ENCODE measurements around the gene RIC8A.

RIC8A gene

GRCh38 chr11:207863-208180 is 314 bp downstream of the RIC8A start:
- Histone ChIP-seq H3K27me3 (ENCODE audit: control insufficient read depth, insufficient read depth, low read length) (no peaks in the 10 kb centered on the region), H3K9me3 (ENCODE audit: control insufficient read depth, low read length) (no peaks in the 10 kb centered on the region), H3K9ac (ENCODE audit: low read length) (peak overlapping the region; percentile 97), H3K4me3 (ENCODE audit: low read length) (peak overlapping the region; percentile 88), H3K4me1 (ENCODE audit: control insufficient read depth, insufficient read depth, low read length) (peaks cover 29% of the 10 kb centered on the region), H3K36me3 (ENCODE audit: control insufficient read depth, insufficient read depth, low read length) (peaks cover 26% of the 10 kb centered on the region)

DNA sequence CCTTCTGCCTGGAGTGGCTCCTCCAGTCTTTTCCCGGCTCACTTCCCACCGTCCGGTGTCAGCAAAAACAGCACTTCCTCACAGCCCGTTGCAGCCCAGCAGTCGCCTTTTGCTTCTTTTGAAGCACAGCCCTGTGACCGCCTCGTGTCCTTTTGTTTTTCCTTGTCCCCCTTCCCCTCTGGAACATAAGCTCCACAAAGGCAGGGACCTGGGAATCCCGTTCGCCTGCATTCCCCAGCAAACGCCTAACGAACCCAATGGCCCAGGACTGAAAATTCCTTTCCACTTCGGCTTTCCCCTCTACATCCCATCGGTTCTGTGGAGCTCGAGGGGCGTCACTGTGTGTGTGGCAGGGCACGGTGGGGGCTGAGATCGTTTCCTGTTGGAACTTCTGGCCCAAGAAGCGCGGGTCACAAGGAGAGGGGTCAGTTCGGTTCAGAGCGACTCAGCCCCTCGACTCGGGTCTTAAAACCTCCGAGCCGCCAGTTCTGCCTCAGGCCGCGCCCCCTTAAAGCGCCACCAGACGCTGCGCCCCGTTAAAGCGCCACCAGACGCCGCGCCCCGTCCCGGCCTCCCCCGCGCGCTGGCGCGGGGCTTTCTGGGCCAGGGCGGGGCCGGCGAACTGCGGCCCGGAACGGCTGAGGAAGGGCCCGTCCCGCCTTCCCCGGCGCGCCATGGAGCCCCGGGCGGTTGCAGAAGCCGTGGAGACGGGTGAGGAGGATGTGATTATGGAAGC is 841 bp downstream of the RIC8A start:
- H3K4me3 ChIP-seq (ENCODE audit: low read length) = peak overlapping the region; percentile 88
- no peaks in the 10 kb centered on the region for H3K27me3 ChIP-seq (ENCODE audit: control insufficient read depth, insufficient read depth, low read length)
- H3K36me3 ChIP-seq (ENCODE audit: control insufficient read depth, insufficient read depth, low read length) = peaks cover 29% of the 10 kb centered on the region
- peak overlapping the region; percentile 97 for H3K9ac ChIP-seq (ENCODE audit: low read length)
- H3K4me1 ChIP-seq (ENCODE audit: control insufficient read depth, insufficient read depth, low read length) = peaks cover 29% of the 10 kb centered on the region
- H3K9me3 ChIP-seq (ENCODE audit: control insufficient read depth, low read length) = no peaks in the 10 kb centered on the region

- H3K4me1 ChIP-seq (ENCODE audit: control insufficient read depth, insufficient read depth, low read length) = peaks cover 29% of the 10 kb centered on the region
- H3K9ac ChIP-seq (ENCODE audit: low read length) = peak overlapping the region; percentile 97
- peak overlapping the region; percentile 37 for H3K4me3 ChIP-seq (ENCODE audit: low read length)
- H3K36me3 ChIP-seq (ENCODE audit: control insufficient read depth, insufficient read depth, low read length) = peaks cover 27% of the 10 kb centered on the region
- no peaks in the 10 kb centered on the region for H3K27me3 ChIP-seq (ENCODE audit: control insufficient read depth, insufficient read depth, low read length)
- no peaks in the 10 kb centered on the region for H3K9me3 ChIP-seq (ENCODE audit: control insufficient read depth, low read length)
Measured at GRCh38 chr11:208917-209260, 1.4 kb downstream of the RIC8A start.

DNA sequence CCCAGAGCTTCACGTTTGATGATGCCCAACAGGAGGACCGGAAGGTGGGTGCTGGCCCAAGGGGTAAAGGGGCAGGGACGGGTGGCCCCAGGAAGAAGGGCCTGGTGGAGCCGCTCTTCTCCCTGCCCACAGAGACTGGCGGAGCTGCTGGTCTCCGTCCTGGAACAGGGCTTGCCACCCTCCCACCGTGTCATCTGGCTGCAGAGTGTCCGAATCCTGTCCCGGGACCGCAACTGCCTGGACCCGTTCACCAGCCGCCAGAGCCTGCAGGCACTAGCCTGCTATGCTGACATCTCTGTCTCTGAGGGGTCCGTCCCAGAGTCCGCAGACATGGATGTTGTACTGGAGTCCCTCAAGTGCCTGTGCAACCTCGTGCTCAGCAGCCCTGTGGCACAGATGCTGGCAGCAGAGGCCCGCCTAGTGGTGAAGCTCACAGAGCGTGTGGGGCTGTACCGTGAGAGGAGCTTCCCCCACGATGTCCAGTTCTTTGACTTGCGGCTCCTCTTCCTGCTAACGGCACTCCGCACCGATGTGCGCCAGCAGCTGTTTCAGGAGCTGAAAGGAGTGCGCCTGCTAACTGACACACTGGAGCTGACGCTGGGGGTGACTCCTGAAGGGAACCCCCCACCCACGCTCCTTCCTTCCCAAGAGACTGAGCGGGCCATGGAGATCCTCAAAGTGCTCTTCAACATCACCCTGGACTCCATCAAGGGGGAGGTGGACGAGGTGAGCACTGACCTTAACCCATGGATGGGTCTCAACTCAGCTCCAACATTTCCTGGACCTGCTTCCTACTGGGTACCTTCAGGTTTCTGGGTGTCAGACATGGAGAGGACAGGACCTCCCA is 2.0 kb downstream of the RIC8A start:
- Histone ChIP-seq H3K36me3 (ENCODE audit: control insufficient read depth, insufficient read depth, low read length) (peaks cover 27% of the 10 kb centered on the region), H3K9ac (ENCODE audit: low read length) (peak overlapping the region; percentile 97), H3K4me1 (ENCODE audit: control insufficient read depth, insufficient read depth, low read length) (peaks cover 29% of the 10 kb centered on the region)

DNA sequence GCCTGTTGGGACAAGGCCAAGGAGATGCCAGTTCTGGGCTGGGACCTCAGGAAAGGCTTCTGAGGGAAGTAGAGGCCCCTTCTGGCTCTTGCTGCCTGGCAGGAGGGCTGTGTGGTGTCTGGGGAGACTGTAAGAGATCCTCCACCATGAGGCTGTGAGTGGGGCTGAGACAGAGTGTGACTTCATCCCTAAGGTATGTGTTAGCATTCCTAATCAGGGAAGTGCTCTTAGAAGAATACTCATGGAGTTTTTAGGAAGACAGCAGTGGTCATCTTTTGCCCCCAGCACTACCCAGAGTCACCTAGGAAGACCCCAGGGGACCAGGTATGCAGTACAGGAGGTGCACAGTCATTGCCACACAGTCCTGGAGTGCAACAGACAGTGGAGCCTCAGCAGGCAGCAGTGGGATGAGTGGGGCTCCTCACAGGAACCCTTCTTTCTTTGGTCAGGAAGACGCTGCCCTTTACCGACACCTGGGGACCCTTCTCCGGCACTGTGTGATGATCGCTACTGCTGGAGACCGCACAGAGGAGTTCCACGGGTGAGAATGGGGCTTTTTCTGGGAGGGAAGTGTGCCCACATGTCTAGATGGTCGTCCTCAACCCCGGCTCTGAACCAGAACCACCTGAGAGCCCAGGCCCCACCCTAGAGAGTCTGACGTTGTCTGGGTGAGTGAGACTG is 2.8 kb downstream of the RIC8A start:
- Histone ChIP-seq H3K36me3 (ENCODE audit: control insufficient read depth, insufficient read depth, low read length) (peaks cover 27% of the 10 kb centered on the region), H3K4me3 (ENCODE audit: low read length) (peak overlapping the region; percentile 37), H3K4me1 (ENCODE audit: control insufficient read depth, insufficient read depth, low read length) (peaks cover 25% of the 10 kb centered on the region), H3K27me3 (ENCODE audit: control insufficient read depth, insufficient read depth, low read length) (no peaks in the 10 kb centered on the region), H3K9ac (ENCODE audit: low read length) (peak overlapping the region; percentile 97), H3K9me3 (ENCODE audit: control insufficient read depth, low read length) (no peaks in the 10 kb centered on the region)

More for the DNA sequence above, 2.0 kb downstream of the RIC8A start:
- no peaks in the 10 kb centered on the region for H3K27me3 ChIP-seq (ENCODE audit: control insufficient read depth, insufficient read depth, low read length)
- no peaks in the 10 kb centered on the region for H3K9me3 ChIP-seq (ENCODE audit: control insufficient read depth, low read length)
- H3K4me3 ChIP-seq (ENCODE audit: low read length) = peak overlapping the region; percentile 37

GRCh38 chr11:210803-211180 is 3.3 kb downstream of the RIC8A start:
- no peak overlapping the region for H3K4me3 ChIP-seq (ENCODE audit: low read length)

DNA sequence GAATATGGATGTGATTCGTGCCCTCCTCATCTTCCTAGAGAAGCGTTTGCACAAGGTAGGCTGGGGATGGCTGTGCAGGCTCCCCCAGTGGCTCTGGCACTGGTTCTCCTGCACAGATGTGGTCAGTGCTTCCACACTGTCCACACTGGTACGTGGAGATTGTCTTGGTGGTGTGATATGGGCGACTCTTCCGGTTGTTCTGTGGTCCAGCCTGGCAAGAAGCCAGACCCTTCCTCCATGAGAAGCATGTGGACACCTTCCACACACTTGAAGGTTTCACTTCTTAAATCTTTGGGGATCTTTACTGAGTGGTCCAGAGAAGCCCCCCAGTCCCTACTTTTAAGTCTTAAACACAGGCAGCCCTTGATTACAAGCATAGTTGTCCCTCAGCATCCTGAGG is 3.8 kb downstream of the RIC8A start:
- no peaks in the 10 kb centered on the region for H3K9me3 ChIP-seq (ENCODE audit: control insufficient read depth, low read length)
- H3K27me3 ChIP-seq (ENCODE audit: control insufficient read depth, insufficient read depth, low read length) = no peaks in the 10 kb centered on the region
- H3K4me1 ChIP-seq (ENCODE audit: control insufficient read depth, insufficient read depth, low read length) = peaks cover 15% of the 10 kb centered on the region
- no peak overlapping the region for H3K4me3 ChIP-seq (ENCODE audit: low read length)
- H3K36me3 ChIP-seq (ENCODE audit: control insufficient read depth, insufficient read depth, low read length) = peaks cover 27% of the 10 kb centered on the region
- H3K9ac ChIP-seq (ENCODE audit: low read length) = no peak overlapping the region

More at GRCh38 chr11:210803-211180, 3.3 kb downstream of the RIC8A start:
- peaks cover 27% of the 10 kb centered on the region for H3K36me3 ChIP-seq (ENCODE audit: control insufficient read depth, insufficient read depth, low read length)
- no peaks in the 10 kb centered on the region for H3K27me3 ChIP-seq (ENCODE audit: control insufficient read depth, insufficient read depth, low read length)
- peaks cover 20% of the 10 kb centered on the region for H3K4me1 ChIP-seq (ENCODE audit: control insufficient read depth, insufficient read depth, low read length)
- no peak overlapping the region for H3K9ac ChIP-seq (ENCODE audit: low read length)
- no peaks in the 10 kb centered on the region for H3K9me3 ChIP-seq (ENCODE audit: control insufficient read depth, low read length)

GRCh38 chr11:211741-212140 is 4.2 kb downstream of the RIC8A start:
- Histone ChIP-seq H3K4me1 (ENCODE audit: control insufficient read depth, insufficient read depth, low read length) (peaks cover 13% of the 10 kb centered on the region), H3K4me3 (ENCODE audit: low read length) (no peak overlapping the region), H3K9ac (ENCODE audit: low read length) (no peak overlapping the region), H3K9me3 (ENCODE audit: control insufficient read depth, low read length) (no peaks in the 10 kb centered on the region), H3K36me3 (ENCODE audit: control insufficient read depth, insufficient read depth, low read length) (peaks cover 27% of the 10 kb centered on the region), H3K27me3 (ENCODE audit: control insufficient read depth, insufficient read depth, low read length) (no peaks in the 10 kb centered on the region)

DNA sequence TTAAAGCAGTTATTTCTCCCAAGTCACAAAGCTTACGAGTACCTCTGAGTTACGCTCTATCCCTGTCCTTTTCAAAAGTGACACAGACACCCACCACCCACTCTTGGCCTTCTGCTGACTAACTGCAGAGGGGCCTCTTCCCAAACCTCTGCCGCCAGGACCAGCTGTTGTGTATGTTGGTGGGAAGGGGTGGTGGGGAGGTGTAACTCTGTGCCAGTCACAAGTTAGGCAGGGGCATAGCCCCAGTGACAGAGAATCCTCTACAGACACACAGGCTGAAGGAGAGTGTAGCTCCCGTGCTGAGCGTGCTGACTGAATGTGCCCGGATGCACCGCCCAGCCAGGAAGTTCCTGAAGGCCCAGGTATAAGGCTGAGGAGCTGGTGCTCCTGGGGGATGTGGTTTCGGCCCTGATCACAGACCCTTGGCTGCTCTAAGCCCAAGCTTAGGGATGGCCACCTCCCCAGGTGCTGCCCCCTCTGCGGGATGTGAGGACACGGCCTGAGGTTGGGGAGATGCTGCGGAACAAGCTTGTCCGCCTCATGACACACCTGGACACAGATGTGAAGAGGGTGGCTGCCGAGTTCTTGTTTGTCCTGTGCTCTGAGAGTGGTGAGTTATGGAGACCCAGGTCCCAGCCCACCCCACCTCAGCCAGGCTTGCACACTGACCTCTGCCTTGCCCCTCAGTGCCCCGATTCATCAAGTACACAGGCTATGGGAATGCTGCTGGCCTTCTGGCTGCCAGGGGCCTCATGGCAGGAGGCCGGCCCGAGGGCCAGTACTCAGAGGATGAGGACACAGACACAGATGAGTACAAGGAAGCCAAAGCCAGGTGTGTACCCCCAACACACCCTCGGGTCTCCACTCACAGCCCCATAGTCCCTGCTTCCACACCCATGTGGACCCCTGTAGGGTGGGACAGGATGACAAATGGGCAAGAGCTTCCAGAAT is 4.9 kb downstream of the RIC8A start:
- H3K36me3 ChIP-seq (ENCODE audit: control insufficient read depth, insufficient read depth, low read length) = peaks cover 27% of the 10 kb centered on the region
- H3K9me3 ChIP-seq (ENCODE audit: control insufficient read depth, low read length) = no peaks in the 10 kb centered on the region
- H3K27me3 ChIP-seq (ENCODE audit: control insufficient read depth, insufficient read depth, low read length) = no peaks in the 10 kb centered on the region
- H3K9ac ChIP-seq (ENCODE audit: low read length) = no peak overlapping the region
- H3K4me3 ChIP-seq (ENCODE audit: low read length) = no peak overlapping the region
- H3K4me1 ChIP-seq (ENCODE audit: control insufficient read depth, insufficient read depth, low read length) = peaks cover 13% of the 10 kb centered on the region

DNA sequence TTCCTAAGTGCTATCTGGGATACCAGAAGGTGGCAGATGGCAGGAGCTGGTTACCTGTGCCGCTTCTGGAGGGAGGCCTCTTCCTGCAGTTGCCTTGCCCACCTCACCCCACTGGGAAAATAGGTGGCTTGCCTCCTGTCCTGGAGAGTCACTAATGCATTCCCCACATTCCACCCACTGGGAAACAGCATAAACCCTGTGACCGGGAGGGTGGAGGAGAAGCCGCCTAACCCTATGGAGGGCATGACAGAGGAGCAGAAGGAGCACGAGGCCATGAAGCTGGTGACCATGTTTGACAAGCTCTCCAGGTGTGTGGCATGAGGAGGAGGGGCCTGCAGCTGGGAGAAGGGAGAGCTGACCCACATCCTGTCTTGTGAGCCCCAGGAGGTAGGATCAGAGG is 5.6 kb downstream of the RIC8A start:
- Histone ChIP-seq H3K4me3 (ENCODE audit: low read length) (no peak overlapping the region), H3K27me3 (ENCODE audit: control insufficient read depth, insufficient read depth, low read length) (no peaks in the 10 kb centered on the region), H3K36me3 (ENCODE audit: control insufficient read depth, insufficient read depth, low read length) (peaks cover 27% of the 10 kb centered on the region), H3K4me1 (ENCODE audit: control insufficient read depth, insufficient read depth, low read length) (peaks cover 13% of the 10 kb centered on the region), H3K9ac (ENCODE audit: low read length) (no peak overlapping the region), H3K9me3 (ENCODE audit: control insufficient read depth, low read length) (no peaks in the 10 kb centered on the region)

DNA sequence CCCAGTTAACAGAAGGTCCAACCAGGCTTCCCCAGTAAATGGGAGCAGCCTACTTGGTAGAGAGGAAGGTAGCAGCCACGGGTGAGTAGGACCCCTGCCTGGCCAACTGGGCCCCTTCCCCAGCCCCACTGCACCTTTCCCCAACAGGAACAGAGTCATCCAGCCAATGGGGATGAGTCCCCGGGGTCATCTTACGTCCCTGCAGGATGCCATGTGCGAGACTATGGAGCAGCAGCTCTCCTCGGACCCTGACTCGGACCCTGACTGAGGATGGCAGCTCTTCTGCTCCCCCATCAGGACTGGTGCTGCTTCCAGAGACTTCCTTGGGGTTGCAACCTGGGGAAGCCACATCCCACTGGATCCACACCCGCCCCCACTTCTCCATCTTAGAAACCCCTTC is 6.6 kb downstream of the RIC8A start:
- Histone ChIP-seq H3K36me3 (ENCODE audit: control insufficient read depth, insufficient read depth, low read length) (peaks cover 27% of the 10 kb centered on the region), H3K27me3 (ENCODE audit: control insufficient read depth, insufficient read depth, low read length) (no peaks in the 10 kb centered on the region), H3K4me3 (ENCODE audit: low read length) (no peak overlapping the region), H3K9ac (ENCODE audit: low read length) (no peak overlapping the region), H3K9me3 (ENCODE audit: control insufficient read depth, low read length) (no peaks in the 10 kb centered on the region), H3K4me1 (ENCODE audit: control insufficient read depth, insufficient read depth, low read length) (peaks cover 13% of the 10 kb centered on the region)
